Mucosa of stomach (tissue), 1 donor: ENCODE data around the gene MAPKAPK5.
"Not testable (repeated sequence)": the region's sequence is repeated elsewhere in the genome, so short reads cannot be mapped to it uniquely, and the experiment has no call there.

ENCODE experiments used
- H3K27me3 ChIP-seq: one replicate; pipeline ENCODE4 v1.7.0; 2013; ENCODE audit warnings: mild to moderate bottlenecking, low read length; ENCODE audit not compliant: control insufficient read depth, insufficient read depth
- H3K36me3 ChIP-seq: one replicate; pipeline ENCODE4 v1.7.0; 2013; ENCODE audit warnings: low read length; ENCODE audit not compliant: control insufficient read depth, insufficient read depth
- H3K4me1 ChIP-seq: one replicate; pipeline ENCODE4 v1.7.0; 2013; ENCODE audit warnings: mild to moderate bottlenecking, low read length; ENCODE audit not compliant: control insufficient read depth, insufficient read depth
- H3K4me3 ChIP-seq: one replicate; pipeline ENCODE4 v1.7.0; 2013; ENCODE audit warnings: low read length
- H3K9ac ChIP-seq: one replicate; pipeline ENCODE4 v1.7.0; 2013; ENCODE audit warnings: mild to moderate bottlenecking, low read length, moderate library complexity
- H3K9me3 ChIP-seq: one replicate; pipeline ENCODE4 v1.7.0; 2013; ENCODE audit warnings: mild to moderate bottlenecking, low read length, moderate library complexity; ENCODE audit not compliant: control insufficient read depth
- donor health status: Pancreatic carcinoma.

Gene MAPKAPK5

GRCh38 chr12:111904446-111904975 is 62.5 kb downstream of the MAPKAPK5 start:
- no peak overlapping the region for H3K4me3 ChIP-seq
- H3K36me3 ChIP-seq, result no peaks in the 10 kb centered on the region

GRCh38 chr12:111905502-111905901 is 63.5 kb downstream of the MAPKAPK5 start:
- H3K9me3 ChIP-seq, result no peaks in the 10 kb centered on the region
- H3K4me1 ChIP-seq, result no peaks in the 10 kb centered on the region
- H3K9ac ChIP-seq, result no peak overlapping the region
- no peak overlapping the region for H3K4me3 ChIP-seq
- no peaks in the 10 kb centered on the region for H3K27me3 ChIP-seq
- H3K36me3 ChIP-seq, result no peaks in the 10 kb centered on the region

More at GRCh38 chr12:111904446-111904975, 62.5 kb downstream of the MAPKAPK5 start:
- Histone ChIP-seq H3K9ac (no peak overlapping the region), H3K9me3 (no peaks in the 10 kb centered on the region), H3K27me3 (no peaks in the 10 kb centered on the region), H3K4me1 (no peaks in the 10 kb centered on the region)

DNA sequence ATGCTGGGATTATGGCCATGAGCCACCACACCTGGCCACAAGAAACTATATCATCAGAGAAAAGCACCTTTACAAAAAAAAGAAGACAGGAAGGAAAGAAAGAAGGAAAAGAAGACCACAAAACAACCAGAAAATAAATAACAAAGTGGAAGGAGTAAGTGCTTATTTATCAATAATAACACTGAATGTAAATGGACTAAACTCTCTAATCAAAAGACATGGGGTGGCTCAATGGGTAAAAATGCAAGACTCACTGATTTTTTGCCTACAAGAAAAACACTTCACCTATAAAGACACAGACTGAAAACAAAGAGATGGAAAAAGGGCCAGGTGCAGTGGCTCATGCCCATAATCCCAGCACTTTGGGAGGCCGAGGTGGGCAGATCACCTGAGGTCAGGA is 65.7 kb downstream of the MAPKAPK5 start:
- Histone ChIP-seq H3K9ac (no peak overlapping the region), H3K4me3 (no peak overlapping the region), H3K9me3 (no peaks in the 10 kb centered on the region)

DNA sequence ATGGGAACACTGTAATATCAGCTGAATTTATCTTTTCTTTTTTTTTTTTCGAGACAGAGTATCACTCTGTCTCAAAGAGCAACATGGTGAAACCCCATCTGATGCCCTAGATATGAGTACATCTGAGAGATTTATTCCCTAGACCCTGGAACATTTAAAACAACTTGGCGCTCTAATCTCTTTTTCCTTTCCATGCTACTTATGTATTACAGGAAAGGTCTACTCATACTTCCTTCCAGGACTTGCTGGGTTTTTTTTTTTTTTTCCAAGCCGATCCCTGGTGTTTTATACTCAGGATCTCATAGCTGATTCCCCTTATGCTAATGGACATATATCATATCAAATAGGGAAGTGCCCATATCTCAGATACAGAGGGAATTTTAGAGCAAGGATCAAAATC is 83.1 kb downstream of the MAPKAPK5 start:
- no peaks in the 10 kb centered on the region for H3K9me3 ChIP-seq
- no peak overlapping the region for H3K9ac ChIP-seq
- no peaks in the 10 kb centered on the region for H3K36me3 ChIP-seq
- no peak overlapping the region for H3K4me3 ChIP-seq
- no peaks in the 10 kb centered on the region for H3K4me1 ChIP-seq
- H3K27me3 ChIP-seq, result no peaks in the 10 kb centered on the region

More for the DNA sequence above, 65.7 kb downstream of the MAPKAPK5 start:
- H3K27me3 ChIP-seq, result no peaks in the 10 kb centered on the region
- H3K4me1 ChIP-seq, result no peaks in the 10 kb centered on the region
- H3K36me3 ChIP-seq, result no peaks in the 10 kb centered on the region

DNA sequence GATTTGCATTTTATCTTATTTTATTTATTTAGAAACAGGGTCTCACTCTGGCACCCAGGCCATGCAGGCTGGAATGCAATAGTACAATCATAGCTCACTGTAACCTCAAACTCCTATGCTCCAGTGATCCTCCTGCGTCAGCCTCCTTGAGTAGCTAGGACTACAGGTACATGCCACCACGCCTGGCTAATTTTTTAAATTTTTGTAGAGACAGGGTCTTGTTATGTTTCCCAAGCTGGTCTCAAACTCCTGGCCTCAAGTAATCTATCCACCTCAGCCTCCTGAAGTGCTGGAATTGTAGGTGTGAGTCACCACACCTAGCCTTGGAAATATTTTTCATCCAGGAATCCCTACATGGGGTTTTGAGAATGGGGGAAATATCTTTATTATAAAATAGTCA is 84.6 kb downstream of the MAPKAPK5 start:
- no peaks in the 10 kb centered on the region for H3K36me3 ChIP-seq
- no peak overlapping the region for H3K4me3 ChIP-seq
- H3K9me3 ChIP-seq, result no peaks in the 10 kb centered on the region
- H3K4me1 ChIP-seq, result no peaks in the 10 kb centered on the region
- no peaks in the 10 kb centered on the region for H3K27me3 ChIP-seq
- H3K9ac ChIP-seq, result no peak overlapping the region

- Histone ChIP-seq H3K4me3 (no peak overlapping the region), H3K9ac (no peak overlapping the region), H3K36me3 (no peaks in the 10 kb centered on the region), H3K4me1 (no peaks in the 10 kb centered on the region), H3K27me3 (no peaks in the 10 kb centered on the region), H3K9me3 (no peaks in the 10 kb centered on the region)
These were observed 85.3 kb downstream of the MAPKAPK5 start for GRCh38 chr12:111927346-111927745.

DNA sequence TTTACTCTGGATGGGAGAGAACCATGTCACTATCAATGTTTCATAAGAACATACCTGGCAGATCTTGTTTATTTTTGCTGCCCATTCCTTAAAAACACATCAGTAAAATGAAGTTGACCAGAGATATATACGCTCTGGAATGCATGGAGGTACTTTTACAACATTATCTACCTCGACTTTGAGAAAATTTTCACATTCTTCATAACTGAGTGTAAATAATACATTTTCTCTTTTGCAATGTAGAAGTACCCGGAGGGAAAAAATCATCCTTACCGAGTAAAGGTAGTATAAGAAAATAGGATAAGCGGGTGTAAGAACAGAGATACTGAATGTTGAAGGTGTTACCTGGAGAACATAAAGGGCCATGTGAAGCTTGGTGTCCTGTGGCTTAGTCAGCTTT is 90.2 kb downstream of the MAPKAPK5 start:
- Histone ChIP-seq H3K4me1 (no peaks in the 10 kb centered on the region), H3K36me3 (no peaks in the 10 kb centered on the region), H3K4me3 (no peak overlapping the region), H3K9ac (no peak overlapping the region), H3K27me3 (no peaks in the 10 kb centered on the region), H3K9me3 (no peaks in the 10 kb centered on the region)

- Histone ChIP-seq H3K36me3 (no peaks in the 10 kb centered on the region), H3K9ac (no peak overlapping the region), H3K9me3 (no peaks in the 10 kb centered on the region), H3K4me1 (no peaks in the 10 kb centered on the region), H3K4me3 (no peak overlapping the region), H3K27me3 (no peaks in the 10 kb centered on the region)
These were observed 94.8 kb downstream of the MAPKAPK5 start for GRCh38 chr12:111936869-111937268.

- H3K27me3 ChIP-seq, result no peaks in the 10 kb centered on the region
- H3K36me3 ChIP-seq, result no peaks in the 10 kb centered on the region
- H3K9ac ChIP-seq, result no peak overlapping the region
- no peaks in the 10 kb centered on the region for H3K9me3 ChIP-seq
- no peak overlapping the region for H3K4me3 ChIP-seq
- no peaks in the 10 kb centered on the region for H3K4me1 ChIP-seq
These were observed 95.4 kb downstream of the MAPKAPK5 start for GRCh38 chr12:111937429-111937828.

- peaks cover 4% of the 10 kb centered on the region for H3K4me1 ChIP-seq
- H3K27me3 ChIP-seq, result no peaks in the 10 kb centered on the region
- H3K4me3 ChIP-seq, result no peak overlapping the region
- H3K36me3 ChIP-seq, result no peaks in the 10 kb centered on the region
- no peak overlapping the region for H3K9ac ChIP-seq
- H3K9me3 ChIP-seq, result no peaks in the 10 kb centered on the region
These were observed 100.5 kb downstream of the MAPKAPK5 start for GRCh38 chr12:111942557-111942956.

DNA sequence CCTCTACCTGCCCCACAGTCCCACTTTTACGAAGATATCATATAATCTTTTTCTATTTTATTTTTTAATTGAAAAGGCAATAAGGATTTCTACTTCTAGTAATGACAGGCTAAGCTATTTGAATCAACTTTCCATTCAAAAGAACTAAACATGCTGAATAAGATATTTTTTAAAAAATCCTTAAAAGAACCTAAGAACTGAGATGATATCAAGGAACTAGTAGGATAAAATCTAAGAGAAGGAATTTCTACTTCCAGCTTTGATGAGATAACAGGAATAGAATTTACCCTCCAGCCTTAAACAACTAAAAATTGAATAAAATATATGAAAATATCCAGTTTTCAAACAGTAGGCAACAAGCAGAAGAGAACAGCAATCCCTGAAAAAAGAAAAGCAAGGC is 101.9 kb downstream of the MAPKAPK5 start:
- Histone ChIP-seq H3K4me3 (no peak overlapping the region), H3K9me3 (no peaks in the 10 kb centered on the region), H3K36me3 (no peaks in the 10 kb centered on the region), H3K27me3 (no peaks in the 10 kb centered on the region), H3K9ac (no peak overlapping the region), H3K4me1 (peaks cover 4% of the 10 kb centered on the region)

- H3K9me3 ChIP-seq, H3K27me3 ChIP-seq, H3K4me3 ChIP-seq, H3K36me3 ChIP-seq, H3K9ac ChIP-seq, H3K4me1 ChIP-seq: not testable (repeated sequence)
These were observed 109.1 kb downstream of the MAPKAPK5 start for GRCh38 chr12:111950961-111951676.
